Skeletal muscle tissue (tissue), 4 donors: ENCODE data around the gene KL. TPM values are rescaled to one million over a fixed set of nuclear protein-coding genes. Genes with fewer than 3 reads are reported as not detected.

ENCODE experiments used
- H3K27ac ChIP-seq: one replicate; pipeline ENCODE4 v1.7.0; 2013; ENCODE audit warnings: mild to moderate bottlenecking, low read depth, low read length, inconsistent platforms
- H3K27me3 ChIP-seq, 3 donors: one replicate each; pipeline ENCODE4 v1.7.0; 2013; ENCODE audit warnings: low read length in 3 of 3; ENCODE audit not compliant: control insufficient read depth in 3 of 3, insufficient read depth in 3 of 3
- H3K36me3 ChIP-seq, 3 donors: one replicate each; pipeline ENCODE4 v1.7.0; 2013; ENCODE audit warnings: low read length in 3 of 3; ENCODE audit not compliant: control insufficient read depth in 3 of 3, insufficient read depth in 3 of 3
- H3K4me1 ChIP-seq, 3 donors: one replicate each; pipeline ENCODE4 v1.7.0; 2013; ENCODE audit warnings: low read length in 3 of 3, mild to moderate bottlenecking in 3 of 3; ENCODE audit not compliant: control insufficient read depth in 3 of 3, insufficient read depth in 3 of 3
- H3K4me3 ChIP-seq, 3 donors: one replicate each; pipeline ENCODE4 v1.7.0; 2013; ENCODE audit warnings: low read length in 3 of 3
- H3K9ac ChIP-seq, 3 donors: one replicate each; pipeline ENCODE4 v1.7.0; 2013; ENCODE audit warnings: low read length in 3 of 3, mild to moderate bottlenecking in 3 of 3, moderate library complexity in 2 of 3, low read depth in 1 of 3
- H3K9me3 ChIP-seq, 3 donors: one replicate each; pipeline ENCODE4 v1.7.0; 2013; ENCODE audit warnings: low read length in 3 of 3; ENCODE audit not compliant: control insufficient read depth in 3 of 3
- total RNA-seq: library from RNA; depleted of rRNA; stranded (reverse); fragments of >200 nt; gene quantifications from one replicate; pipeline ENCODE4 v1.2.3, GENCODE V29; 2014
- donor health status: Osteomylitis.

Gene KL
- total RNA-seq, 1 donor from 2014 or later, result 2.6 TPM

DNA sequence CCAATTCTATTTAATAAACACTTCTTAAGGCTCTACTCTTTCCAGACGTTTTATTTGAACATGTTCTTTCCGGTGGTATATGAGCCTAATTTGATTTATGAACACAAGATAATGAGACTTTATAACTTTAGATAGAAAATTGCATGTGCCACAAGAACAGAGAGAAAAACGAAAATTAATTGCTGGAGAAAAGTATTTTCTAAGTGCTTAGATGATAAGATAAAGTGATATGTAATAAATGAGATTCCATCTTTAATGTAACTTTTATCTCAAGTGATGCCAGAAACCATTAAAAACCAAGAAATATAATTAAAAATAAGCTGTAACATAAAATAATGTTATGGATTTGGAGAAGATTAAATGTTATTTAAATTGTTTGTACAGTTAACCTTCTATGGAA, 33.2 kb upstream of the KL start:
- no peaks in the 10 kb centered on the region for H3K36me3 ChIP-seq
- H3K4me1 ChIP-seq, result no peaks in the 10 kb centered on the region
- H3K9ac ChIP-seq, result no peak overlapping the region
- no peaks in the 10 kb centered on the region for H3K27me3 ChIP-seq
- H3K9me3 ChIP-seq, result no peaks in the 10 kb centered on the region
- no peak overlapping the region for H3K27ac ChIP-seq
- no peak overlapping the region for H3K4me3 ChIP-seq

DNA sequence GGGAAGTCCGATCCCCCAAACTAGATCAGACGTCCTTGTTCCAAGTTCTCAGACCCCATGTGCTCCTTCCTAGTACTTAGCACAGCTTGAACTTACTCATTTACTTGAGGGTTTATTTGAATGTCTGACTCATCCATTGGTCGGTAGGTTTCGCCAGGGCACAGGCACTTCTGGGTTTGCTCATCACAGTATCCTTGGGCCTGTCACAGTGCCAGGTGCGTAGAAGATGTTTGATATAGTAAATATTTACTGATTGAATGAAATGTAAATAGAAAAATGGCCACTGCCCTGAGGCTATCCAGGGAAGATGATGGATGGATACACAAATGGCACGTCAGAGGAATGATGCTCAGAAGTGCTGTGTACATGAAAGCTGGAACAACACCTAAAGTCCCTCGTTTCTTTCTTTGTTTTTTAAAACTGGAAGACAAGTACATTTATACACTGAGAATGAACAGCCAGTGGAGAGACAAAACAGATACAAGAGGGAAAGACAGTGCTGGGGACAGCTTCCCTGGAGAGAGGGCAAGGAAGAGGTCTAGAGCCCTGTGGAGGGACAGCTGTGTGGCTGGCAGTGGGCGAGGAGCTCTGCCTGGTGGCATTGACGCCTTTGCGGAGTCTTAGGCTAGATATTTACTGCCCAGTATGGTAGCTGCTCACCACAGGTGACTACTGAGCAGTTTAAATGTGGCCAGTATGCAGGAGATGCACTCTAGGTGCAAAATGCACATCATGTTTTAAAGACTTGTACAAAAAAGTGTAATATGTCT, 31.2 kb upstream of the KL start:
- Histone ChIP-seq H3K36me3 (no peaks in the 10 kb centered on the region), H3K27ac (no peak overlapping the region), H3K4me1 (no peaks in the 10 kb centered on the region), H3K27me3 (no peaks in the 10 kb centered on the region), H3K4me3 (no peak overlapping the region), H3K9me3 (no peaks in the 10 kb centered on the region), H3K9ac (no peak overlapping the region)

DNA sequence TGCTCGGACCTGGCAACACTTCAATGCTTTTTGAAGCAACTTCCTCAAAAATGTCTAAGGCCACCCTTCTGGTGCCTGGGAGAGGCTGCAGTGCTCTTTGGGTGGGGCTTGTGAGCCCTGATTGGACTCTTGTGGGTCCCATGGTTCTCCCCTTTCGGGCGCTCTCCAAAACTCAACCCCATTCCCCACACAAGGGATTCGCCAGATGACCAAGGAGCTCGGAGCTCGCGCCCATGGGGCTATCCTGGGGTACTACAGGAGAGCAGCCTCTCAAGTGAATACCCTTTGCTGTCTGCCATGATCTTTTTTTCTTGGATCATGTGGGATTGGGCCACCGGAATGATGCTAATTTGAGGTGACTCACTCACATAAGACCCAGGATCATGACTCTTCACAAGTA, 29.7 kb upstream of the KL start:
- Histone ChIP-seq H3K27ac (no peak overlapping the region), H3K9ac (no peak overlapping the region), H3K4me1 (no peaks in the 10 kb centered on the region), H3K4me3 (no peak overlapping the region), H3K27me3 (no peaks in the 10 kb centered on the region), H3K36me3 (no peaks in the 10 kb centered on the region), H3K9me3 (no peaks in the 10 kb centered on the region)

DNA sequence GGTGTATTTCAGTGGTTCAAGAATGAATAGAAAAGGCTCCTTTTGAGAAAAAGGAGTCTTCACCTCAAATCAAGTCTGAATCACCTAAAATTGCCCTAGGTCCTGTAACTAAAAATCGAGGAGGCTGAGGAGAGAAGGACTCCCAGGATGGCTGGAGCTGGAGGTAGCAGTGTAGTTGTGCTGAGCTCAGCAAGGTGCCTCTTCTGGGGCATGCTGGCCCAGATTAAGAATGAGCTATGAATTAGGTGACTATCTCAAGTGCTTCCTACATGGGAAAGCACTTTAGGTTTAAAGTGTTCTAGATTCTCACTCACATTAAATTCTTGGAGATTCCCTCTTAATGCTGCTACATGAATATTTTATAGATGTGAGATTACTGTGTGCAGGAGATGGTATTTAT, 28.8 kb upstream of the KL start:
- no peaks in the 10 kb centered on the region for H3K4me1 ChIP-seq
- H3K36me3 ChIP-seq, result no peaks in the 10 kb centered on the region
- H3K9ac ChIP-seq, result no peak overlapping the region
- no peaks in the 10 kb centered on the region for H3K9me3 ChIP-seq
- no peak overlapping the region for H3K27ac ChIP-seq
- H3K4me3 ChIP-seq, result no peak overlapping the region
- no peaks in the 10 kb centered on the region for H3K27me3 ChIP-seq

DNA sequence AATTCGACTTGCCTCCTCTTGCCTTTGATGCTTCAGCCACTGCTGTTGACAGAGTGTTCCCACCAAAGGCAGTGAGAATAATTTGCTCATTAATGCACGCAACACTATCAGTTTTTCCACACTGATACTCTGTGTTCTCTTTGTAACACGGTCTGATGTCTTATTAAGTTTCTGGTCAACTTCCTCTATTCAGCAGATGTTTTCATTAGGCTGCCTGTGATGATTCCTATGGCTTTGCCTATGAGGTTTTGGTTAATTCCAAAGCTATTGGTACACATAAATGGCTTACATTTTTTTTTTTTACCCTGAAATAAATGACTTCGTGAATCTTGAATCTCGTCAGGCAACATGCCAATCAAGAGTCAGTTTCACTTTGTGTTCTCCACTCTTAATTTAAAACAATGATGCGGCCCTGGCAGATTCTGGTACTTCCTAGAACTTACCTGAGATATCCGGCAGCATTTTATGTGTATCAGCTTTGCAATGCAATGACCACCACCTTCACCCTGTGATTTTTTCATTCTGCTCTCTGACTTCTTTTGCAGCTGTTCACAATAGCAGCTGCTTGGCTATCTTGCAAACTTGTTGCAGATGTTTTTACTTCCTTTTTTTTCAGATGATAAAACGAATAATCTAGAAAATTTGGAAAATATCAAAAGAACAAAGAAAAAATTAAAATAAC, 27.5 kb upstream of the KL start:
- H3K4me1 ChIP-seq, result no peaks in the 10 kb centered on the region
- H3K36me3 ChIP-seq, result no peaks in the 10 kb centered on the region
- H3K4me3 ChIP-seq, result no peak overlapping the region
- H3K27me3 ChIP-seq, result no peaks in the 10 kb centered on the region
- no peak overlapping the region for H3K27ac ChIP-seq
- H3K9ac ChIP-seq, result no peak overlapping the region
- no peaks in the 10 kb centered on the region for H3K9me3 ChIP-seq

DNA sequence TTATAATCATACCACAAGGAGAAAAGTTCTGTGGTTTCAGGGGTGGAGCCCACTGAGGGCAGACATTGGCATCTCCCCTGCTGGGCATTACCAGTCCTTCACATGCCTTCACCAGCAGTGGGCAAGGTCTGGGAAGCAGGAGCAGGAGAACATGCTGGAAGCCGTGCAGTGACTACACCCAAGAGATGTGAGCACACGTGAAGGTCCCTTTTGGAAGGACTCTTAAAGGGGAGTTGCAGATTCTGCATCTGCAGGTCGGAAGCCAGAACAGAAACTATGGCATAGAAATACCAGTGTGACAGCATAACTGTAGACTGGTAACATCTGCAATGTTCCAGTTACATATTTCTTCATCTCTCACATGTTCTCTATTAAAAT, 26.9 kb upstream of the KL start:
- Histone ChIP-seq H3K9ac (no peak overlapping the region), H3K27me3 (no peaks in the 10 kb centered on the region), H3K4me3 (no peak overlapping the region), H3K36me3 (no peaks in the 10 kb centered on the region), H3K27ac (no peak overlapping the region), H3K4me1 (no peaks in the 10 kb centered on the region), H3K9me3 (no peaks in the 10 kb centered on the region)

DNA sequence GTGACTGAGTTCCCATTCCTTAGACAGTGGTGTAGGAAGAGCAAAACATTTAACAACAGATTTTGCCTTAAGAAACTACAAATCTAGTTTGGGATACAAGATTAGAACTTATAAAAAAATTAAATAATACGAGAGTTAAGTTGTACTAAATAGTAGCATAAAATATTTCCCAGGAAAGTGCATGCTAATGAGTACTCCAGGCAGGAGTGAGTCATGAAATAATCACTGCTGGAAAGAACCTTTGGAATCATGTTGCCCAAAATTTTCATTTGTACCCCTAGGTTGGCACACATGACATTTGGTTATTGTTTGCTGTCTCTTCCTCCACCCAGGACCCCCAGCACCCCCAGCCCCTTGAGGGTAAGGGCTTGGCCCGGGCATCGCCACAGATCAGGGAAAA, 26.3 kb upstream of the KL start:
- no peaks in the 10 kb centered on the region for H3K9me3 ChIP-seq
- no peak overlapping the region for H3K9ac ChIP-seq
- no peak overlapping the region for H3K27ac ChIP-seq
- no peaks in the 10 kb centered on the region for H3K27me3 ChIP-seq
- H3K4me1 ChIP-seq, result no peaks in the 10 kb centered on the region
- H3K4me3 ChIP-seq, result no peak overlapping the region
- no peaks in the 10 kb centered on the region for H3K36me3 ChIP-seq

DNA sequence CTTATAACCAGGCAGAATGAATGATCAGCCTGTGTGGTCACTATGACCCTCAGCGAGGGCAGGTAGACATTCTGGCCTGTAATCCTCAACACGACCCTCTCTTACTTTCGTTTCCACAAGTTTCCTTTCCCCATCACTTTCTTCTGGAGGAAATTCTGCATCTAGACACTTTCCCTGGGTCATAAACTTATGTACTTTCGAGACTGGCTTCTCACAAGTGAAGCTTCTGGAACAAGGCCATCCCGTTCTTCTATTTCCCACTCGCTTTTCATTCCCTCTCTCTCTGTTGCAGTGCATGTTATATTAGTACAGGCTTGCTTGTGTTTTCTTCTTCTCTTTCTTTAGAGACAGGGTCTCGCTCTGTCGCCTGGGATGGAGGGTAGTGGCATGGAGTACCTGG, 23.1 kb upstream of the KL start:
- H3K9me3 ChIP-seq, result no peaks in the 10 kb centered on the region
- no peak overlapping the region for H3K4me3 ChIP-seq
- H3K27me3 ChIP-seq, result no peaks in the 10 kb centered on the region
- no peaks in the 10 kb centered on the region for H3K36me3 ChIP-seq
- H3K4me1 ChIP-seq, result no peaks in the 10 kb centered on the region
- H3K27ac ChIP-seq, result no peak overlapping the region
- no peak overlapping the region for H3K9ac ChIP-seq

DNA sequence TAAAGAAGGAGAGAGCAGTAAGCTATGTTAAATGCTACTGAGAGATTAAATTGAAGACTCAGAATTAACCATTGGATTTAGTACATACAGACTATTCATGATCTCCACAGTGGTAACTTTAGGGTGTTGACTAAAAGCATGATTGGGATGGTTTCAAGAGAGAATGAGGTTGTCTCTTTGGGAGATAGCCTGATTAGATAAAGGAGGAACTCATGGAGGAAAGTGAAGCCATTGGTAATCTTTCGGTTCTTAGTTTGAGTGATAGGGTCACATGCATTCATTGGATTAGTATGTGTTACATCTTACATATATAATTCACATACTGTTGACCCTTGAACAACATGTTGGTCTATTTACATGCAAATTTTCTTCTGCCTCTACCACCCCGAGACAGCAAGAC, 18.8 kb upstream of the KL start:
- H3K4me3 ChIP-seq, result no peak overlapping the region
- H3K9me3 ChIP-seq, result no peaks in the 10 kb centered on the region
- H3K27me3 ChIP-seq, result no peaks in the 10 kb centered on the region
- no peaks in the 10 kb centered on the region for H3K4me1 ChIP-seq
- H3K36me3 ChIP-seq, result no peaks in the 10 kb centered on the region
- H3K9ac ChIP-seq, result no peak overlapping the region
- no peak overlapping the region for H3K27ac ChIP-seq

DNA sequence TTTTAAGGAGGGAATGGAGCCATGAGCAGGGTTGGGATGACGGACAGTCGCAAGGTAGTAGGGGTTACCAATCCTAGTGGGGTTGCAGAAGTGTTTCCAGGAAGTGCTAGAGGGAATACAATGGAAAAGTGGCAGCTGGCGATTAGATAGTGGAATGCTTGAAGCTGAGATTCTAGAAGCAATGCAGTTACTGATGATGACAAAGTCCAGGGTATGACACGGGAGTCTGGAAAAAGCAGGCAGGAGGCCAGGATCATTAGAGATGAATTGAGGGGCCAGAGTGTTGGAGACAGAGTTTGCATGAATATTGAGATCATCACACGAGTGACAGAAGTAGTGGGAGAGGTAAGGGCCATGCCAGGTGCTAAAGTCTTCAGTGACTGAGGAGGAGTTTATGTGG, 17.3 kb upstream of the KL start:
- peaks cover 0 to 4% (median 0%) of the 10 kb centered on the region in 3 donors for H3K4me1 ChIP-seq
- no peak overlapping the region for H3K27ac ChIP-seq
- no peaks in the 10 kb centered on the region for H3K9me3 ChIP-seq
- H3K9ac ChIP-seq, result no peak overlapping the region
- H3K36me3 ChIP-seq, result no peaks in the 10 kb centered on the region
- no peak overlapping the region for H3K4me3 ChIP-seq
- no peaks in the 10 kb centered on the region for H3K27me3 ChIP-seq
